Fibroblast of skin of left biceps (primary cell): ENCODE measurements around the gene IFTAP.
A peak's percentile ranks its signal among the peaks of the same experiment; 100 is the strongest.
"Not testable (repeated sequence)": the region's sequence is repeated elsewhere in the genome, so short reads cannot be mapped to it uniquely, and the experiment has no call there.

Experiments used
- DNase-seq, 2 experiments: peaks; one replicate each; pipeline ENCODE4 v3.0.0-alpha.2; 2013; ENCODE audit warnings: low read depth in 2 of 2

Gene IFTAP, protein sequence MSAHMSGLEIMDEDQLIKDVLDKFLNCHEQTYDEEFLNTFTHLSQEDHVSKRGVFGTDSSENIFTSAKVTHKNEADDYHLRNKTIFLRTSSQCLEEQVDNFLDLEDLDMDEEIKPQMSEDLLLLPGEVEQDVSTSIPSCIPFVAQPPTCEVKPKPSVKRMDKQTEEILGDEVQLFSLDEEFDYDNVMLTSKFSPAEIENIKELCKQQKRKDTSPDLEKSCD

DNA sequence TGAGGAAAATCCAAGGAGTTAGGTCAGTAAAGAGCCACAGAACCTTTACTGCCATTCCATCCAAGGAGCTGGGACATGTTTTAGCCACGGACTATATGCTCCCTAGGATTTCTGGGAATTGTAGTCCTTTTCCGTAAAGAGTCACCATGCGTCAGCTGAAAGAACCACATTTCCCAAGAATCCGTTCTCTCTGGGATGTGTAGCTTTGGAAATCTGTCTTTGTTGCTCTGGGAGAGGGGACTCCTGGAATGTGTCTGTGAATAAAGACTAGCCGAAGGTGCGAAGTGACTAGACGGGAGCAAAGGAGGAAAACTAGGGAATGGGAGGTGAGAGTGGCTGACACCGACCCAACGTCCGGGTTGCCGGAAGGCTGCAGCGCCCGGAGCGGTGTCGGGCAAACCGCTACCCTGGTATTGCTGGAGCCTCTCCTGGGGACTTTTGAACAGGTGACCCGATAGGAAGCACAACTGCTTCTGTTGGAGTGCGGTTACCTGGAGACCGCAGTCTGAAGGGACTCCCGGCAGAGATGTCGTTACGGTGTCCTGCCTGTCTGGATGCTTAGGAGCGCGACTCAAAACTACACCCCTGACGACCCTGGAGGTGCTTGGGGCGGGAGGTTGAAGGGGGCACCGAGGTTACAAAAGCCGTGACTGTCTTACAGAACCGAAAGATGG is at the start of gene IFTAP:
TSS of gene IFTAP (plus strand) at position 187 of the 674 bp plus-strand sequence. CDS start 15,602 bp downstream, outside the sequence.
- peak; percentile 74 to 78 for DNase-seq

- DNase-seq = no peak
Measured at GRCh38 chr11:36550385-36551115, 43.8 kb upstream of the IFTAP start.

GRCh38 chr11:36557390-36557789 is 36.9 kb upstream of the IFTAP start:
- DNase-seq = not testable (repeated sequence)

GRCh38 chr11:36557991-36558390 is 36.3 kb upstream of the IFTAP start:
- no peak for DNase-seq

DNA sequence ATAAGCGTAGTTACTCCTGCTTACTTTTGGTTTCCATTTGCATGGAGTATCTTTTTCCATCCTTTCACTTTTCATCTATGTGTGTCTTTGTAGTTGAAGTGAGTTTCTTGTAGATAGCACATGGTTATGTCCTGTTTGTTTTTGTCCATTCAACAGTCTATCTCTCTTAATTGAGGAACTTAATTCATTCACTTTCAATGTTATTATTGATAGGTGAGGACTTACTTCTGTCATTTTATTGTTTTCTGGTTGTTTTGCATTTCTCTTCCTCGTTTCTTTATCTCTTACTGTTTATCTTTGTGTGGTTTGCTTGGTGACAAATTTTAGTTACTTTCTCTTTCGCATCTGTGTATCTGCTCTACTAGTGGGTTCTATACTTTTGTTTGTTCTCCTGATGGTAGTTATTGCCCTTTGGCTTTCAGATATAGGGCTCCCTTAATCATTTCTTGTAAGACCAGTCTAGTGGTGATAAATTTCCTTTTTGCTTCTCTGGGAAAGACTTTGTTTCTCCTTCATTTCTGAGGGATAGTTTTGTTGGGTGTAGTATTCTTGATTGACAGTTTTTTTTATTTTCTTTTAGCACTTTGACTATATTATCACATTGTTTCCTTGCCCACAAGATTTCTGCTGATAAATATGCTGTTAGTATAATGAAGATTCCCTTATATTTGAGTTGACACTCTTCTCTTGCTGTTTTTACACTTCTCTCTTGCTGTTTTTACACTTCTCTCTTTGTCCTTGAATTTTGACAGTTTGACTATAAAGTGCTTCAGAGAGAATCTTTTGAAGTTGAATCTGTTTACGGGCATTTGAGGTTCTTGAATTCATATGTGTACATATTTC is 35.5 kb upstream of the IFTAP start:
- DNase-seq = no peak

GRCh38 chr11:36564376-36565030 is 29.8 kb upstream of the IFTAP start:
- peak; percentile 17 for DNase-seq

GRCh38 chr11:36565031-36565610 is 29.2 kb upstream of the IFTAP start:
- no peak for DNase-seq

DNA sequence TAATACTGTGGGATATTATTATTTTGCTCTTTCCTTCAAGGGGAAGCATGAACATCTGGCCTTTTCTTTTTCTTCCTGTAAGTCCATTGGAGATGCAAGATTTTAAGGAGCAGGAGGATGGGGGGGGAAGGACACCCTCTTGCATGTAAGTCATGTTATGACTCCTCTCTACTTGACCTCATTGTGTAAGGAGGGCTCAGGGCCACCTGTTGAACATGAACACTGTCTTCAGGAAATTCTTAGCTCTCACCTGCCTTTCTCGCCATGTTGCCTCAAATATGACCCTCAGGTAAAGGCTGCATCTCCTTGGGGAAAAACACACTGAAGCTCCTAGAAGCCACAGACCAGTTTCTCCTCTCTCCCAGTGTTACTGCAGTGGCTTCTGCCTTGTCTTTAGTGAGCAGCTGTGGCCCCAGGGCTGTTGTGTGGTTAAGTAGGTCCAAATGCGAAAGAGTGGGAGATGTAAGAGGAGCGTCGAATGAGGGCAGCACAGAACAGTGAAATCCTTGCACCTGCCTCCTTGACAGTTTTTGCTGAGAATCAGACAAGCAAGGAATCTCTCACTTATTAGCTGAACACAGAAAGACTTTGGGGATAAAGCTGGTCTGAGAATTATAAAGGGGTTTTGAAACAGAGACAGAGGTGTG is 27.8 kb upstream of the IFTAP start:
- DNase-seq = no peak

- DNase-seq = no peak
Measured at GRCh38 chr11:36567694-36568093, 26.6 kb upstream of the IFTAP start, which contains the start of gene RAG1. Gene RAG1, plus strand, starts transcription at chr11:36568007. Its CDS starts 5,298 bp downstream, at chr11:36573305.

DNA sequence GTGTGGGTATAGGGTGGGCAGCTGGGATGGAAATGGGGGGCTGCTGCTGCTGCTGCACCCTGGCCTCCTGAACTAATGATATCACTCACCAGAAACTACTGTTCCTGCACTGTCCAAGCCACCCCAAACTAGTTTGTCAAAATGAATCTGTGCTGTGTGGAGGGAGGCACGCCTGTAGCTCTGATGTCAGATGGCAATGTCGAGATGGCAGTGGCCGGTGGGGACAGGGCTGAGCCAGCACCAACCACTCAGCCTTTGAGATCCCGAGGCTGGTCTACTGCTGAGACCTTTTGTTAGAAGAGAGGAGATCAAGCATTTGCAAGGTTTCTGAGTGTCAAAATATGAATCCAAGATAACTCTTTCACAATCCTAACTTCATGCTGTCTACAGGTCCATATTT is 25.2 kb upstream of the IFTAP start:
- no peak for DNase-seq

- DNase-seq = no peak
Measured at GRCh38 chr11:36574486-36574885, 19.8 kb upstream of the IFTAP start.

GRCh38 chr11:36577373-36577772 is 16.9 kb upstream of the IFTAP start:
- DNase-seq = no peak

DNA sequence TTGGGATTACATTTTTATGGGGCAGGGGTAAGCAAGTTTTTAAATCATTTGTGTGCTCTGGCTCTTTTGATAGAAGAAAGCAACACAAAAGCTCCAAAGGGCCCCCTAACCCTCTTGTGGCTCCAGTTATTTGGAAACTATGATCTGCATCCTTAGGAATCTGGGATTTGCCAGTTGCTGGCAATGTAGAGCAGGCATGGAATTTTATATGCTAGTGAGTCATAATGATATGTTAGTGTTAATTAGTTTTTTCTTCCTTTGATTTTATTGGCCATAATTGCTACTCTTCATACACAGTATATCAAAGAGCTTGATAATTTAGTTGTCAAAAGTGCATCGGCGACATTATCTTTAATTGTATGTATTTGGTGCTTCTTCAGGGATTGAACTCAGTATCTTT is 16.4 kb upstream of the IFTAP start:
- peak; percentile 12 to 23 for DNase-seq

DNA sequence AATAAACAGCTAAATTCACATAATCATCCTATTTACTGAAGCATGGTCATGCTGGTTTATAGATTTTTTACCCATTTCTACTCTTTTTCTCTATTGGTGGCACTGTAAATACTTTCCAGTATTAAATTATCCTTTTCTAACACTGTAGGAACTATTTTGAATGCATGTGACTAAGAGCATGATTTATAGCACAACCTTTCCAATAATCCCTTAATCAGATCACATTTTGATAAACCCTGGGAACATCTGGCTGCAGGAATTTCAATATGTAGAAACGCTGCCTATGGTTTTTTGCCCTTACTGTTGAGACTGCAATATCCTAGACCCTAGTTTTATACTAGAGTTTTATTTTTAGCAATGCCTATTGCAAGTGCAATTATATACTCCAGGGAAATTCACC is 15.8 kb upstream of the IFTAP start:
- no peak for DNase-seq

GRCh38 chr11:36581536-36581935 is 12.8 kb upstream of the IFTAP start:
- no peak for DNase-seq

GRCh38 chr11:36583667-36584066 is 10.6 kb upstream of the IFTAP start:
- DNase-seq = no peak

GRCh38 chr11:36586543-36586942 is 7.8 kb upstream of the IFTAP start:
- no peak for DNase-seq

GRCh38 chr11:36588099-36588498 is 6.2 kb upstream of the IFTAP start:
- no peak for DNase-seq

GRCh38 chr11:36590513-36590912 is 3.8 kb upstream of the IFTAP start:
- no peak for DNase-seq

- DNase-seq = no peak
Measured at GRCh38 chr11:36591433-36591832, 2.9 kb upstream of the IFTAP start.
